ENCODE measurements around the gene SMKR1. TPM values are rescaled to one million over a fixed set of nuclear protein-coding genes. Genes with fewer than 3 reads are reported as not detected.

SMKR1 gene
- total RNA-seq, 1 experiment from 2014 or later, result 7.4 TPM

- ChIA-PET CTCF (no interaction called here), POLR2A (ENCODE audit: unreplicated experiment) (no interaction called here)
- BruUV-seq (replicated peaks), result no TSS peak
Measured at GRCh38 chr7:129556607-129557133, 54.3 kb downstream of the SMKR1 start.

GRCh38 chr7:129557686-129558481, 55.6 kb downstream of the SMKR1 start:
- H4K20me1 ChIP-seq (ENCODE audit: low read length), result no peaks in the 10 kb centered on the region
- H3K4me2 ChIP-seq (ENCODE audit: low read length), result no peak overlapping the region
- no peaks in the 10 kb centered on the region for H3F3A ChIP-seq (ENCODE audit: low read length, unreplicated experiment)
- ATAC-seq (no peak), DNase-seq (no peak)
- H3K27ac ChIP-seq (ENCODE audit: low read length), result no peak overlapping the region
- no peak for TF ChIP-seq EZH2 (IDR thresholded peaks at IDR 0.05; ENCODE audit: low read length, unreplicated experiment)
- H3K9ac ChIP-seq (ENCODE audit: low read length), result no peak overlapping the region
- ChIA-PET POLR2A (ENCODE audit: unreplicated experiment) (no interaction called here), CTCF (no interaction called here)
- H3K4me3 ChIP-seq (ENCODE audit: low read length), result no peak overlapping the region
- no peaks in the 10 kb centered on the region for H3K9me2 ChIP-seq (replicated peaks; ENCODE audit: low read length)
- BruUV-seq (replicated peaks), result no TSS peak
- no peaks in the 10 kb centered on the region for H3K9me3 ChIP-seq (ENCODE audit: low read length)
- H3K36me3 ChIP-seq (ENCODE audit: low read depth, low read length), result no peaks in the 10 kb centered on the region
- H2AFZ ChIP-seq (ENCODE audit: low read length), result no peak overlapping the region
- peaks cover 5% of the 10 kb centered on the region; the same call in 1 of the 2 replicates for H3K4me1 ChIP-seq (ENCODE audit: insufficient read depth, low read length)
- H3K79me2 ChIP-seq (ENCODE audit: low read length), result no peaks in the 10 kb centered on the region
- H3K27me3 ChIP-seq (ENCODE audit: low read length), result no peaks in the 10 kb centered on the region
- intact Hi-C loops (cut with micrococcal nuclease), result no loop called here

More at GRCh38 chr7:129556607-129557133, 54.3 kb downstream of the SMKR1 start:
- Histone ChIP-seq H3K4me2 (ENCODE audit: low read length) (no peak overlapping the region), H3F3A (ENCODE audit: low read length, unreplicated experiment) (no peaks in the 10 kb centered on the region), H3K4me3 (ENCODE audit: low read length) (no peak overlapping the region), H3K9me2 (replicated peaks; ENCODE audit: low read length) (no peaks in the 10 kb centered on the region), H4K20me1 (ENCODE audit: low read length) (no peaks in the 10 kb centered on the region), H3K9ac (ENCODE audit: low read length) (no peak overlapping the region), H3K9me3 (ENCODE audit: low read length) (no peaks in the 10 kb centered on the region), H3K36me3 (ENCODE audit: low read depth, low read length) (no peaks in the 10 kb centered on the region), H2AFZ (ENCODE audit: low read length) (no peak overlapping the region), H3K4me1 (ENCODE audit: insufficient read depth, low read length) (peaks cover 5% of the 10 kb centered on the region; the same call in 1 of the 2 replicates), H3K79me2 (ENCODE audit: low read length) (no peaks in the 10 kb centered on the region), H3K27me3 (ENCODE audit: low read length) (no peaks in the 10 kb centered on the region), H3K27ac (ENCODE audit: low read length) (no peak overlapping the region)
- intact Hi-C loops (cut with micrococcal nuclease), result no loop called here
- no peak for TF ChIP-seq EZH2phosphoT487 (IDR thresholded peaks at IDR 0.05; ENCODE audit: borderline replicate concordance, low read length)
- no peak for TF ChIP-seq CTCF (conservative IDR thresholded peaks at IDR 0.05; ENCODE audit: low read depth, low read length)
- no peak for TF ChIP-seq EZH2 (IDR thresholded peaks at IDR 0.05; ENCODE audit: low read length, unreplicated experiment)
- DNase-seq (no peak), ATAC-seq (no peak)

GRCh38 chr7:129559564-129559963, 57.2 kb downstream of the SMKR1 start:
- POLR2A ChIA-PET (ENCODE audit: unreplicated experiment), result no interaction called here
- no peaks in the 10 kb centered on the region for H3K9me2 ChIP-seq (replicated peaks; ENCODE audit: low read length)
- CTCF ChIA-PET, result no interaction called here

More at GRCh38 chr7:129559564-129559963, 57.2 kb downstream of the SMKR1 start:
- Histone ChIP-seq H3K9me3 (ENCODE audit: low read length) (no peaks in the 10 kb centered on the region), H2AFZ (ENCODE audit: low read length) (no peak overlapping the region), H3K36me3 (ENCODE audit: low read depth, low read length) (no peaks in the 10 kb centered on the region), H3F3A (ENCODE audit: low read length, unreplicated experiment) (no peaks in the 10 kb centered on the region), H3K4me2 (ENCODE audit: low read length) (no peak overlapping the region), H3K79me2 (ENCODE audit: low read length) (no peaks in the 10 kb centered on the region), H3K9ac (ENCODE audit: low read length) (no peak overlapping the region), H3K27ac (ENCODE audit: low read length) (no peak overlapping the region), H3K4me3 (ENCODE audit: low read length) (no peak overlapping the region), H3K4me1 (ENCODE audit: insufficient read depth, low read length) (no peaks in the 10 kb centered on the region), H3K27me3 (ENCODE audit: low read length) (no peaks in the 10 kb centered on the region), H4K20me1 (ENCODE audit: low read length) (no peaks in the 10 kb centered on the region)
- no TSS peak for BruUV-seq (replicated peaks)
- no peak for ATAC-seq
- intact Hi-C loops (cut with micrococcal nuclease), result no loop called here
- no peak for DNase-seq
- TF ChIP-seq CTCF (conservative IDR thresholded peaks at IDR 0.05; ENCODE audit: low read depth, low read length) (no peak), EZH2phosphoT487 (IDR thresholded peaks at IDR 0.05; ENCODE audit: borderline replicate concordance, low read length) (no peak), EZH2 (IDR thresholded peaks at IDR 0.05; ENCODE audit: low read length, unreplicated experiment) (no peak)
